ENCODE measurements around the gene MRPL40. TPM values are rescaled to one million over a fixed set of nuclear protein-coding genes. Genes with fewer than 3 reads are reported as not detected.

Gene MRPL40
- total and polyA plus RNA-seq, 10 of the 15 experiments (the other 5 are each of a cell fraction or from before 2014, with no cell fraction given), result 41.2 to 207 (median 69.1) TPM

DNA sequence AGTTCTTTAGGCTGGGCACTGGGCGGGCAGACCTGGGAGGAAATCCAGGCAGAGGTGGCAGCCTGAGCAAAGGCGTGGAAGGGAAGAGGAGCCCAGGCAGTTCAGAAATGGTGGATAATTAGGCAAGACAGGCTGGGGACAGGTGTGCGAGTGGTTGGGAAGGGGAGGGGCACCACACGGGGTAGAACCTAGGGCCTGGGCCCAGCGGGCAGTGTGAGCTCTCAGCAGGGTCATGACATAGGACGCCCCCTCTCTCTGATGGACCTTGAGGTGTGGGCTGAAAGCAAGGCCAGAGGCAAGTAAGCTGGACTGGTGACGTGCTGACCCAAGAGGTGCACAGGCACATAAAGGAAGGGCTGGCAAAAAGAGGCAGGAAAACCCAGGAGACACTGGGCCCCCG lies 39.9 kb downstream of the MRPL40 start:
- peaks cover 32 to 44% of the 10 kb centered on the region in 2 experiments for H3K36me3 ChIP-seq (ENCODE audit: control insufficient read depth in 2 of 2, insufficient read depth in 2 of 2, low read length in 1 of 2)
- H3K9ac ChIP-seq (ENCODE audit: control insufficient read depth, insufficient read depth, low read length), result no peak overlapping the region
- in situ Hi-C loops (cut with MboI), result no loop called here
- intact Hi-C loops (cut with micrococcal nuclease; ENCODE audit: unreplicated experiment), result loop anchor here (10.0 kb wide), 2 partner anchors 163 to 177 kb away; partner anchors contain the start of gene CLTCL1
- FAIRE-seq (no peak), ATAC-seq (no peak), DNase-seq (ENCODE audit: low read depth, low spot score) (no peak)
- no peak overlapping the region for H3K4me3 ChIP-seq
- CTCF ChIA-PET, result interaction anchor here (1.0 to 3.1 kb wide), 5 partner anchors 21 to 292 kb away, joined by 3 to 24 read pairs (median 3); partner anchors contain the start of gene SLC25A1
- SMC1A ChIA-PET (ENCODE audit: uncharacterized antibody, unreplicated experiment), result no interaction called here
- no peaks in the 10 kb centered on the region for H3K4me1 ChIP-seq (ENCODE audit: control insufficient read depth, insufficient read depth, low read length)
- peaks cover 10% of the 10 kb centered on the region for H3K79me2 ChIP-seq (ENCODE audit: control insufficient read depth, insufficient read depth, low read length)
- TF ChIP-seq FOS (IDR thresholded peaks at IDR 0.05; ENCODE audit: borderline replicate concordance, extremely low read depth, insufficient read length) (no peak), FOXK2 (IDR thresholded peaks at IDR 0.05) (no peak), SUZ12 (IDR thresholded peaks at IDR 0.05; ENCODE audit: unreplicated experiment) (no peak), IKZF2 (IDR thresholded peaks at IDR 0.05) (no peak), CEBPB (IDR thresholded peaks at IDR 0.05; ENCODE audit: borderline replicate concordance in 1 of 2, low read depth in 2 of 2, low read length in 2 of 2) (no peak), ZZZ3 (IDR thresholded peaks at IDR 0.05; ENCODE audit: control insufficient read depth, insufficient read length, low read depth) (no peak), MEF2B (IDR thresholded peaks at IDR 0.05; ENCODE audit: partially characterized antibody, poor library complexity, severe bottlenecking) (no peak), ESRRA (IDR thresholded peaks at IDR 0.05; ENCODE audit: low read length) (no peak), TAF1 (IDR thresholded peaks at IDR 0.05; ENCODE audit: borderline replicate concordance, low read depth, low read length) (no peak), MYC (IDR thresholded peaks at IDR 0.05; ENCODE audit: insufficient read depth, insufficient read length, insufficient replicate concordance, low read length, severe bottlenecking) (no peak), RFX5 (IDR thresholded peaks at IDR 0.05; ENCODE audit: low read depth, low read length) (no peak), NFIC (IDR thresholded peaks at IDR 0.05; ENCODE audit: low read depth, low read length) (no peak), KLF5 (IDR thresholded peaks at IDR 0.05; ENCODE audit: partially characterized antibody) (no peak)
- TF ChIP-seq, protein P1, sequence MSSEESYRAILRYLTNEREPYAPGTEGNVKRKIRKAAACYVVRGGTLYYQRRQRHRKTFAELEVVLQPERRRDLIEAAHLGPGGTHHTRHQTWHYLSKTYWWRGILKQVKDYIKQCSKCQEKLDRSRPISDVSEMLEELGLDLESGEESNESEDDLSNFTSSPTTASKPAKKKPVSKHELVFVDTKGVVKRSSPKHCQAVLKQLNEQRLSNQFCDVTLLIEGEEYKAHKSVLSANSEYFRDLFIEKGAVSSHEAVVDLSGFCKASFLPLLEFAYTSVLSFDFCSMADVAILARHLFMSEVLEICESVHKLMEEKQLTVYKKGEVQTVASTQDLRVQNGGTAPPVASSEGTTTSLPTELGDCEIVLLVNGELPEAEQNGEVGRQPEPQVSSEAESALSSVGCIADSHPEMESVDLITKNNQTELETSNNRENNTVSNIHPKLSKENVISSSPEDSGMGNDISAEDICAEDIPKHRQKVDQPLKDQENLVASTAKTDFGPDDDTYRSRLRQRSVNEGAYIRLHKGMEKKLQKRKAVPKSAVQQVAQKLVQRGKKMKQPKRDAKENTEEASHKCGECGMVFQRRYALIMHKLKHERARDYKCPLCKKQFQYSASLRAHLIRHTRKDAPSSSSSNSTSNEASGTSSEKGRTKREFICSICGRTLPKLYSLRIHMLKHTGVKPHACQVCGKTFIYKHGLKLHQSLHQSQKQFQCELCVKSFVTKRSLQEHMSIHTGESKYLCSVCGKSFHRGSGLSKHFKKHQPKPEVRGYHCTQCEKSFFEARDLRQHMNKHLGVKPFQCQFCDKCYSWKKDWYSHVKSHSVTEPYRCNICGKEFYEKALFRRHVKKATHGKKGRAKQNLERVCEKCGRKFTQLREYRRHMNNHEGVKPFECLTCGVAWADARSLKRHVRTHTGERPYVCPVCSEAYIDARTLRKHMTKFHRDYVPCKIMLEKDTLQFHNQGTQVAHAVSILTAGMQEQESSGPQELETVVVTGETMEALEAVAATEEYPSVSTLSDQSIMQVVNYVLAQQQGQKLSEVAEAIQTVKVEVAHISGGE (CRISPR knock-in tag; IDR thresholded peaks at IDR 0.05), result no peak
- TF ChIP-seq, protein P2, sequence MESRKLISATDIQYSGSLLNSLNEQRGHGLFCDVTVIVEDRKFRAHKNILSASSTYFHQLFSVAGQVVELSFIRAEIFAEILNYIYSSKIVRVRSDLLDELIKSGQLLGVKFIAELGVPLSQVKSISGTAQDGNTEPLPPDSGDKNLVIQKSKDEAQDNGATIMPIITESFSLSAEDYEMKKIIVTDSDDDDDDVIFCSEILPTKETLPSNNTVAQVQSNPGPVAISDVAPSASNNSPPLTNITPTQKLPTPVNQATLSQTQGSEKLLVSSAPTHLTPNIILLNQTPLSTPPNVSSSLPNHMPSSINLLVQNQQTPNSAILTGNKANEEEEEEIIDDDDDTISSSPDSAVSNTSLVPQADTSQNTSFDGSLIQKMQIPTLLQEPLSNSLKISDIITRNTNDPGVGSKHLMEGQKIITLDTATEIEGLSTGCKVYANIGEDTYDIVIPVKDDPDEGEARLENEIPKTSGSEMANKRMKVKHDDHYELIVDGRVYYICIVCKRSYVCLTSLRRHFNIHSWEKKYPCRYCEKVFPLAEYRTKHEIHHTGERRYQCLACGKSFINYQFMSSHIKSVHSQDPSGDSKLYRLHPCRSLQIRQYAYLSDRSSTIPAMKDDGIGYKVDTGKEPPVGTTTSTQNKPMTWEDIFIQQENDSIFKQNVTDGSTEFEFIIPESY (IDR thresholded peaks at IDR 0.05), result no peak
- TF ChIP-seq, protein P3, sequence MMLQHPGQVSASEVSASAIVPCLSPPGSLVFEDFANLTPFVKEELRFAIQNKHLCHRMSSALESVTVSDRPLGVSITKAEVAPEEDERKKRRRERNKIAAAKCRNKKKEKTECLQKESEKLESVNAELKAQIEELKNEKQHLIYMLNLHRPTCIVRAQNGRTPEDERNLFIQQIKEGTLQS (IDR thresholded peaks at IDR 0.05; ENCODE audit: borderline replicate concordance, extremely low read depth, low read depth, low read length), result no peak
- TF ChIP-seq, protein P4, sequence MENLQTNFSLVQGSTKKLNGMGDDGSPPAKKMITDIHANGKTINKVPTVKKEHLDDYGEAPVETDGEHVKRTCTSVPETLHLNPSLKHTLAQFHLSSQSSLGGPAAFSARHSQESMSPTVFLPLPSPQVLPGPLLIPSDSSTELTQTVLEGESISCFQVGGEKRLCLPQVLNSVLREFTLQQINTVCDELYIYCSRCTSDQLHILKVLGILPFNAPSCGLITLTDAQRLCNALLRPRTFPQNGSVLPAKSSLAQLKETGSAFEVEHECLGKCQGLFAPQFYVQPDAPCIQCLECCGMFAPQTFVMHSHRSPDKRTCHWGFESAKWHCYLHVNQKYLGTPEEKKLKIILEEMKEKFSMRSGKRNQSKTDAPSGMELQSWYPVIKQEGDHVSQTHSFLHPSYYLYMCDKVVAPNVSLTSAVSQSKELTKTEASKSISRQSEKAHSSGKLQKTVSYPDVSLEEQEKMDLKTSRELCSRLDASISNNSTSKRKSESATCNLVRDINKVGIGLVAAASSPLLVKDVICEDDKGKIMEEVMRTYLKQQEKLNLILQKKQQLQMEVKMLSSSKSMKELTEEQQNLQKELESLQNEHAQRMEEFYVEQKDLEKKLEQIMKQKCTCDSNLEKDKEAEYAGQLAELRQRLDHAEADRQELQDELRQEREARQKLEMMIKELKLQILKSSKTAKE (IDR thresholded peaks at IDR 0.05; ENCODE audit: low read depth, poor library complexity, severe bottlenecking), result no peak
- POLR2A ChIA-PET, result no interaction called here
- no peak overlapping the region for H2AFZ ChIP-seq (ENCODE audit: control insufficient read depth, low read depth, low read length)
- no TSS peak for BruUV-seq (replicated peaks)
- no peaks in the 10 kb centered on the region; the same call in 1 of the 2 replicates for H4K20me1 ChIP-seq (ENCODE audit: control insufficient read depth, insufficient read depth)
- RAD21 ChIA-PET (ENCODE audit: unreplicated experiment), result interaction anchor here (1.6 kb wide), 1 partner anchor 172 kb away, joined by 5 read pairs; no protein-coding TSS in a partner anchor
- H3K4me2 ChIP-seq (ENCODE audit: control insufficient read depth, insufficient read depth), result no peak overlapping the region
- no peaks in the 10 kb centered on the region for H3K27me3 ChIP-seq (replicated peaks in 1 of 2; ENCODE audit: control insufficient read depth in 2 of 2, insufficient read depth in 2 of 2, low read length in 1 of 2)
- no peaks in the 10 kb centered on the region for H3K9me3 ChIP-seq (replicated peaks; ENCODE audit: control insufficient read depth, insufficient read depth, low read length)
- no peak overlapping the region for H3K27ac ChIP-seq (ENCODE audit: control insufficient read depth, insufficient read depth)
- 96% methylated on average over 8 of the region's 8 CpGs for WGBS (ENCODE audit: insufficient coverage, insufficient replicate concordance, low lambda C conversion rate, missing lambda C conversion rate)
